Activated gamma-delta T cell treated with anti-CD3 and anti-CD28 coated beads, Interleukin-2, amount 50 U/mL, for 16 hours (primary cell): ENCODE data around the gene CCDC15.
"Not testable (repeated sequence)": the region's sequence is repeated elsewhere in the genome, so short reads cannot be mapped to it uniquely, and the experiment has no call there.

Experiments
- DNase-seq: peaks from one replicate; pipeline ENCODE4 v3.0.0-alpha.2; 2020; ENCODE audit warnings: low read depth

The CCDC15 gene

GRCh38 chr11:125082611-125083311 is 128.8 kb downstream of the CCDC15 start:
- no peak for DNase-seq

- no peak for DNase-seq
Measured at GRCh38 chr11:125083312-125084056, 129.5 kb downstream of the CCDC15 start.

GRCh38 chr11:125084057-125084416 is 130.0 kb downstream of the CCDC15 start:
- DNase-seq = no peak

- no peak for DNase-seq
Measured at GRCh38 chr11:125084761-125085231, 130.8 kb downstream of the CCDC15 start.

GRCh38 chr11:125085301-125086081 is 131.5 kb downstream of the CCDC15 start:
- DNase-seq = no peak

- DNase-seq = no peak
Measured at GRCh38 chr11:125086633-125087296, 132.8 kb downstream of the CCDC15 start.

GRCh38 chr11:125088123-125088522 is 134.1 kb downstream of the CCDC15 start:
- DNase-seq = no peak

GRCh38 chr11:125088576-125089455 is 134.8 kb downstream of the CCDC15 start:
- DNase-seq = no peak

- DNase-seq = not testable (repeated sequence)
Measured at GRCh38 chr11:125089481-125089880, 135.5 kb downstream of the CCDC15 start.

- not testable (repeated sequence) for DNase-seq
Measured at GRCh38 chr11:125090151-125090550, 136.1 kb downstream of the CCDC15 start.

- no peak for DNase-seq
Measured at GRCh38 chr11:125090816-125091215, 136.8 kb downstream of the CCDC15 start.
